HepG2 (cell line): Measurements from ENCODE around the gene DRAM1. TPM values are rescaled to one million over a fixed set of nuclear protein-coding genes. Genes with fewer than 3 reads are reported as not detected.

Experiments
- ATAC-seq: fragments of 200-7000 bp; cut with Tn5 transposase; 3 replicates; pipeline ENCODE4 v1.9.1; 2020; ENCODE audit warnings: mild to moderate bottlenecking, moderate library complexity
- BruUV-seq: library from RNA; stranded (reverse); fragments of 400-500 nt; replicated peaks from 2 replicates; lab custom pipeline; 2021; lab: Mats Ljungman, UMichigan
- CTCF ChIA-PET: fragments of 300-600 bp; formaldehyde crosslinking; extraction: SDS; loops from one replicate; lab custom pipeline; 2021; ENCODE audit warnings: low total read pairs, inconsistent platforms, low intra/inter-chr PET ratio; lab: Yijun Ruan, JAX
- POLR2A ChIA-PET: fragments of 350-600 bp; sonication (Branson Sonifier 250); formaldehyde crosslinking; loops from one replicate; lab custom pipeline; 2020; ENCODE audit warnings: antibody characterized with exemption, inconsistent platforms; lab: Yijun Ruan, JAX
- DNase-seq: peaks from one replicate; pipeline ENCODE4 v3.0.0-alpha.2; 2015; ENCODE audit warnings: low spot score
- FAIRE-seq: peaks from 3 replicates; lab custom pipeline; 2011; peaks lifted over from hg19 to GRCh38; lab: Jason Lieb, UNC
- H2AFZ ChIP-seq: one replicate; pipeline ENCODE4 v1.6.1; 2011; ENCODE audit warnings: low read length, inconsistent platforms
- H3K27ac ChIP-seq: fragments of 300-600 bp; 3 replicates; pipeline ENCODE4 v1.8.0; 2011; ENCODE audit warnings: mixed run types, mild to moderate bottlenecking, mixed read lengths, low read length, inconsistent platforms; ENCODE audit not compliant: insufficient read depth; ENCODE audit errors: extremely low read length
- H3K27me3 ChIP-seq, 2 experiments: fragments of 200-600 bp in 1 of 2; 2 replicates in 1 of 2; 3 replicates in 1 of 2; pipeline versions ENCODE4 v1.6.0 to v1.8.0; 2011; ENCODE audit warnings: low read length in 2 of 2, mild to moderate bottlenecking in 2 of 2, moderate library complexity in 2 of 2, inconsistent platforms in 1 of 2; ENCODE audit not compliant: insufficient read depth in 2 of 2, control insufficient read depth in 1 of 2
- H3K36me3 ChIP-seq, 2 experiments: fragments of 200-600 bp in 1 of 2; replicated peaks in 1 of 2; 2 replicates in 1 of 2; 3 replicates in 1 of 2; pipeline versions ENCODE4 v1.5.1 to v1.8.0; 2011; ENCODE audit warnings: low read length in 2 of 2, inconsistent platforms in 1 of 2; ENCODE audit not compliant: insufficient read depth in 2 of 2, control insufficient read depth in 1 of 2
- H3K4me1 ChIP-seq: 2 replicates; pipeline ENCODE4 v1.5.1; 2012; ENCODE audit warnings: low read length, inconsistent platforms; ENCODE audit not compliant: insufficient read depth
- H3K4me2 ChIP-seq: 2 replicates; pipeline ENCODE4 v1.6.0; 2011; ENCODE audit warnings: low read depth, low read length, inconsistent platforms
- H3K4me3 ChIP-seq, 3 experiments: fragments of 200-600 bp in 1 of 3; sonication (generic), shearing (Covaris generic) in 1 of 3; replicated peaks in 1 of 3; 2 replicates each; pipeline ENCODE4 v1.5.1; 2011 to 2016; ENCODE audit warnings: low read length in 3 of 3, inconsistent platforms in 2 of 3, low read depth in 2 of 3, mild to moderate bottlenecking in 2 of 3, control low read depth in 1 of 3, mixed read lengths in 1 of 3; ENCODE audit not compliant: insufficient read depth in 1 of 3
- H3K79me2 ChIP-seq: one replicate; pipeline ENCODE4 v1.6.1; 2011; ENCODE audit warnings: low read length, inconsistent platforms; ENCODE audit not compliant: insufficient read depth
- H3K9ac ChIP-seq: 2 replicates; pipeline ENCODE4 v1.6.0; 2011; ENCODE audit warnings: mild to moderate bottlenecking, low read depth, low read length, inconsistent platforms; ENCODE audit not compliant: insufficient read depth
- H3K9me3 ChIP-seq: 2 replicates; pipeline ENCODE4 v1.5.1; 2012; ENCODE audit warnings: mild to moderate bottlenecking, low read length
- H4K20me1 ChIP-seq: 2 replicates; pipeline ENCODE4 v1.6.0; 2011; ENCODE audit warnings: inconsistent platforms, mild to moderate bottlenecking, low read length, moderate library complexity; ENCODE audit not compliant: insufficient read depth
- AGO2 ChIP-seq: fragments of 200-400 bp; formaldehyde crosslinking; optimal IDR thresholded peaks from 2 replicates; pipeline ENCODE3; 2017; ENCODE audit warnings: mild to moderate bottlenecking, low read depth, low read length, moderate library complexity
- MBNL3 ChIP-seq: fragments of 250-450 bp; sonication (Bioruptor Pico); conservative IDR thresholded peaks from 2 replicates; pipeline ENCODE4 v1.8.0; 2022; ENCODE audit warnings: mild to moderate bottlenecking, inconsistent platforms
- NPAS2 ChIP-seq: sonication (generic); formaldehyde crosslinking; IDR thresholded peaks from 2 replicates; pipeline ENCODE4 v1.8.0; 2022; ENCODE audit warnings: mild to moderate bottlenecking, missing genetic modification reagents, borderline replicate concordance
- RAD21 ChIP-seq: fragments of 450-650 bp; formaldehyde crosslinking; IDR thresholded peaks from 2 replicates; pipeline ENCODE4 v1.5.0; 2020; ENCODE audit warnings: mild to moderate bottlenecking
- SMC3 ChIP-seq: IDR thresholded peaks from 2 replicates; pipeline ENCODE4 v1.6.1; 2011; ENCODE audit warnings: low read length, improper control_type of control experiment
- YEATS2 ChIP-seq: sonication (generic); formaldehyde crosslinking; IDR thresholded peaks from 2 replicates; pipeline ENCODE4 v1.4.0; 2020; ENCODE audit warnings: missing genetic modification reagents, borderline replicate concordance
- ZNF441 ChIP-seq: sonication (generic); formaldehyde crosslinking; IDR thresholded peaks from 2 replicates; pipeline ENCODE4 v1.7.0; 2021; ENCODE audit warnings: missing genetic modification reagents, borderline replicate concordance
- WGBS: methylation state at CpG from one replicate; pipeline ENCODE4 v1.1.6; 2017; ENCODE audit warnings: low lambda C conversion rate; 5-methylcytosine and 5-hydroxymethylcytosine counted together
- in situ Hi-C: cut with HindIII; loops from 2 replicates; pipeline ENCODE4 v1.10.0; 2017; ENCODE audit warnings: low pct_unique_long_range_greater_than_20kb; ENCODE audit not compliant: extremely low pct_ligation_motif_present
- intact Hi-C: fragments of 100-400 bp; cut with micrococcal nuclease; formaldehyde crosslinking; loops from one replicate; pipeline ENCODE4 v1.10.0; 2022; ENCODE audit not compliant: unreplicated experiment
- polyA plus RNA-seq, 8 experiments: library from polyadenylated mRNA; depleted of rRNA in 3 of 8; stranded (reverse) in 7 of 8; unstranded in 1 of 8; fragments of >200 nt; fragmentation: Illumina TruSeq in 4 of 8; extraction: Trizol in 4 of 8; gene quantifications; 2 replicates each; pipeline versions ENCODE4 v1.2.1 to v1.2.3, GENCODE V29; 2011 to 2016; ENCODE audit warnings: low read depth in 4 of 8, missing spikeins in 1 of 8, mixed read lengths in 1 of 8; ENCODE audit not compliant: insufficient read depth in 1 of 8
- total RNA-seq, 5 experiments: library from RNA; depleted of rRNA; stranded (reverse); fragments of >200 nt; fragmentation: Illumina TruSeq; extraction: Trizol; gene quantifications; 2 replicates each; pipeline ENCODE4 v1.2.3, GENCODE V29; 2016; ENCODE audit warnings: low read depth in 1 of 5
- TF ChIP-seq, protein P1 (sequence below): sonication (generic); formaldehyde crosslinking; IDR thresholded peaks from 2 replicates; pipeline ENCODE4; 2020; ENCODE audit warnings: missing genetic modification reagents, mild to moderate bottlenecking, borderline replicate concordance
- TF ChIP-seq, protein P2 (sequence below): sonication (generic); formaldehyde crosslinking; IDR thresholded peaks from 2 replicates; pipeline ENCODE4 v1.4.0; 2020; ENCODE audit warnings: low read depth, mild to moderate bottlenecking, missing genetic modification reagents
- TF ChIP-seq, protein P3 (sequence below): sonication (generic); formaldehyde crosslinking; IDR thresholded peaks from 2 replicates; pipeline ENCODE4 v1.4.0; 2020; ENCODE audit warnings: missing genetic modification reagents
- TF ChIP-seq, protein P4 (sequence below): sonication (generic); formaldehyde crosslinking; IDR thresholded peaks from 2 replicates; pipeline ENCODE4 v1.4.0; 2020; ENCODE audit warnings: low read depth, missing genetic modification reagents
- TF ChIP-seq, protein P5 (sequence below): sonication (generic); formaldehyde crosslinking; IDR thresholded peaks from 2 replicates; pipeline ENCODE4 v1.8.1; 2022; ENCODE audit warnings: mild to moderate bottlenecking, missing genetic modification reagents

Gene DRAM1
- total and polyA plus RNA-seq, 2 of the 13 experiments (the other 11 are each of a cell fraction or from before 2014, with no cell fraction given), result 20.9 to 32.6 TPM

DNA sequence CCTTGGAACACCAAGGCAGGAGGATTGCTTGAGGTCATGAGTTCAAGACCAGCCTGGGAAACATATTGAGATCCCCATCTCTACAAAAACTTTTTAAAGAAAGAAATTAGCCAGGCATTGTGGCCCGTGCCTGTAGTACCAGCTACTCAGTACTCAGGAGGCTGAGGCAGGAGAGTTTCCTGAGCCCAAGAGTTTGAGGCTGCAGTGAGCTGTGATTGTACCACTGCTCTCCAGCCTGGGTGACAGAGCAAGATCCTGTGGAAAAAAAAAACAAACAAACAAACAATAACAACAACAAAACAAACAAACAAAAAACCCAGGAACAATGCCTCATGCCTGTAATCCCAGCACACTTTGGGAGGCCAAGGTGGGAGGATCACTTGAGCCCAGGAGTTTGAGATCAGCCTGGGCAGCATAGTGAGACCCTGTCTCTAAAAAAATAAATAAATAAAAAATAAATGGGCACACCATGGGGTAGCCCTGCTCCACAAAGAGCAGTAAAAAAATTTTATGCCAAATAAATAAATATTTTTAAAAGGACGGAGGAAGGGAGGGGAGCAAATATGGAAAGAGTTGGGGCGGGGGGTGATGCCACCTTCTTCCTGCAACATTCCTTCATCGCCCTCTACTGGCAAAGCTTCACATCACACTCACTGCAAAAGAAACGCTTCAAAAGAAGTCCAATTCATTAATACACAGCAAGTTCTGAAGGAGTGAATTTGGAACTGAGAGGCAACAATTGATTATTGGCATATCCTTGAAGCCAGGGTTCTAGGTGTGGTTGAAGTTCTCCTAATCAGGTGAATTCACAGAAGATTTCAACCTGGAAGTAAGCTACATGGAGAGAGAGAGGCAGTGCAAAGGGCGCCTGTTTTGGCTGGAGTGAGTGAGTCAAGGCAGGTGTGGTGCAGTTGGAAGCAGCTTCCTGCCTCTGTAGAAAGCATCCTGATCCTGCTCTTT is 37.8 kb upstream of the DRAM1 start:
- no peak overlapping the region for H3K27ac ChIP-seq
- ATAC-seq (peak; percentile 87), FAIRE-seq (peak; percentile 77), DNase-seq (peak; percentile 64)
- 24% methylated on average over 6 of the region's 6 CpGs for WGBS
- H3K4me3 ChIP-seq, result no peak overlapping the region
- no peaks in the 10 kb centered on the region for H3K9me3 ChIP-seq
- CTCF ChIA-PET, result interaction anchor here (0.7 to 1.9 kb wide), 4 partner anchors 64 to 425 kb away, joined by 3 to 23 read pairs (median 7); no protein-coding TSS in a partner anchor
- H3K36me3 ChIP-seq, result no peaks in the 10 kb centered on the region
- no peaks in the 10 kb centered on the region; a peak in 2 of 5 replicates for H3K27me3 ChIP-seq
- peaks cover 7% of the 10 kb centered on the region for H3K4me1 ChIP-seq
- H3K79me2 ChIP-seq, result no peaks in the 10 kb centered on the region
- intact Hi-C loops (loop anchor here (1.0 kb wide), 3 partner anchors 8 to 425 kb away; no protein-coding TSS in a partner anchor), in situ Hi-C loops (loop anchor here (5.0 to 10.0 kb wide), 2 partner anchors 67 to 425 kb away; no protein-coding TSS in a partner anchor)
- H2AFZ ChIP-seq, result no peak overlapping the region
- no peak overlapping the region for H3K9ac ChIP-seq
- H4K20me1 ChIP-seq, result no peaks in the 10 kb centered on the region
- peak overlapping the region; percentile 50 for H3K4me2 ChIP-seq
- POLR2A ChIA-PET, result no interaction called here
- BruUV-seq, result no TSS peak
- TF ChIP-seq YEATS2 (CRISPR knock-in tag) (no peak), AGO2 (no peak), NPAS2 (CRISPR knock-in tag) (no peak), MBNL3 (CRISPR knock-in tag) (no peak), SMC3 (peak; percentile 68), ZNF441 (no peak), RAD21 (CRISPR knock-in tag) (0 out of 2 replicates have a peak, but pooled peaks have one; percentile 15)
- TF ChIP-seq, protein P1, sequence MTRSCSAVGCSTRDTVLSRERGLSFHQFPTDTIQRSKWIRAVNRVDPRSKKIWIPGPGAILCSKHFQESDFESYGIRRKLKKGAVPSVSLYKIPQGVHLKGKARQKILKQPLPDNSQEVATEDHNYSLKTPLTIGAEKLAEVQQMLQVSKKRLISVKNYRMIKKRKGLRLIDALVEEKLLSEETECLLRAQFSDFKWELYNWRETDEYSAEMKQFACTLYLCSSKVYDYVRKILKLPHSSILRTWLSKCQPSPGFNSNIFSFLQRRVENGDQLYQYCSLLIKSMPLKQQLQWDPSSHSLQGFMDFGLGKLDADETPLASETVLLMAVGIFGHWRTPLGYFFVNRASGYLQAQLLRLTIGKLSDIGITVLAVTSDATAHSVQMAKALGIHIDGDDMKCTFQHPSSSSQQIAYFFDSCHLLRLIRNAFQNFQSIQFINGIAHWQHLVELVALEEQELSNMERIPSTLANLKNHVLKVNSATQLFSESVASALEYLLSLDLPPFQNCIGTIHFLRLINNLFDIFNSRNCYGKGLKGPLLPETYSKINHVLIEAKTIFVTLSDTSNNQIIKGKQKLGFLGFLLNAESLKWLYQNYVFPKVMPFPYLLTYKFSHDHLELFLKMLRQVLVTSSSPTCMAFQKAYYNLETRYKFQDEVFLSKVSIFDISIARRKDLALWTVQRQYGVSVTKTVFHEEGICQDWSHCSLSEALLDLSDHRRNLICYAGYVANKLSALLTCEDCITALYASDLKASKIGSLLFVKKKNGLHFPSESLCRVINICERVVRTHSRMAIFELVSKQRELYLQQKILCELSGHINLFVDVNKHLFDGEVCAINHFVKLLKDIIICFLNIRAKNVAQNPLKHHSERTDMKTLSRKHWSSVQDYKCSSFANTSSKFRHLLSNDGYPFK (CRISPR knock-in tag), result no peak
- TF ChIP-seq, protein P2, sequence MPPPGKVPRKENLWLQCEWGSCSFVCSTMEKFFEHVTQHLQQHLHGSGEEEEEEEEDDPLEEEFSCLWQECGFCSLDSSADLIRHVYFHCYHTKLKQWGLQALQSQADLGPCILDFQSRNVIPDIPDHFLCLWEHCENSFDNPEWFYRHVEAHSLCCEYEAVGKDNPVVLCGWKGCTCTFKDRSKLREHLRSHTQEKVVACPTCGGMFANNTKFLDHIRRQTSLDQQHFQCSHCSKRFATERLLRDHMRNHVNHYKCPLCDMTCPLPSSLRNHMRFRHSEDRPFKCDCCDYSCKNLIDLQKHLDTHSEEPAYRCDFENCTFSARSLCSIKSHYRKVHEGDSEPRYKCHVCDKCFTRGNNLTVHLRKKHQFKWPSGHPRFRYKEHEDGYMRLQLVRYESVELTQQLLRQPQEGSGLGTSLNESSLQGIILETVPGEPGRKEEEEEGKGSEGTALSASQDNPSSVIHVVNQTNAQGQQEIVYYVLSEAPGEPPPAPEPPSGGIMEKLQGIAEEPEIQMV (CRISPR knock-in tag), result no peak
- TF ChIP-seq, protein P3, sequence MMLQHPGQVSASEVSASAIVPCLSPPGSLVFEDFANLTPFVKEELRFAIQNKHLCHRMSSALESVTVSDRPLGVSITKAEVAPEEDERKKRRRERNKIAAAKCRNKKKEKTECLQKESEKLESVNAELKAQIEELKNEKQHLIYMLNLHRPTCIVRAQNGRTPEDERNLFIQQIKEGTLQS (CRISPR knock-in tag), result no peak
- TF ChIP-seq, protein P4, sequence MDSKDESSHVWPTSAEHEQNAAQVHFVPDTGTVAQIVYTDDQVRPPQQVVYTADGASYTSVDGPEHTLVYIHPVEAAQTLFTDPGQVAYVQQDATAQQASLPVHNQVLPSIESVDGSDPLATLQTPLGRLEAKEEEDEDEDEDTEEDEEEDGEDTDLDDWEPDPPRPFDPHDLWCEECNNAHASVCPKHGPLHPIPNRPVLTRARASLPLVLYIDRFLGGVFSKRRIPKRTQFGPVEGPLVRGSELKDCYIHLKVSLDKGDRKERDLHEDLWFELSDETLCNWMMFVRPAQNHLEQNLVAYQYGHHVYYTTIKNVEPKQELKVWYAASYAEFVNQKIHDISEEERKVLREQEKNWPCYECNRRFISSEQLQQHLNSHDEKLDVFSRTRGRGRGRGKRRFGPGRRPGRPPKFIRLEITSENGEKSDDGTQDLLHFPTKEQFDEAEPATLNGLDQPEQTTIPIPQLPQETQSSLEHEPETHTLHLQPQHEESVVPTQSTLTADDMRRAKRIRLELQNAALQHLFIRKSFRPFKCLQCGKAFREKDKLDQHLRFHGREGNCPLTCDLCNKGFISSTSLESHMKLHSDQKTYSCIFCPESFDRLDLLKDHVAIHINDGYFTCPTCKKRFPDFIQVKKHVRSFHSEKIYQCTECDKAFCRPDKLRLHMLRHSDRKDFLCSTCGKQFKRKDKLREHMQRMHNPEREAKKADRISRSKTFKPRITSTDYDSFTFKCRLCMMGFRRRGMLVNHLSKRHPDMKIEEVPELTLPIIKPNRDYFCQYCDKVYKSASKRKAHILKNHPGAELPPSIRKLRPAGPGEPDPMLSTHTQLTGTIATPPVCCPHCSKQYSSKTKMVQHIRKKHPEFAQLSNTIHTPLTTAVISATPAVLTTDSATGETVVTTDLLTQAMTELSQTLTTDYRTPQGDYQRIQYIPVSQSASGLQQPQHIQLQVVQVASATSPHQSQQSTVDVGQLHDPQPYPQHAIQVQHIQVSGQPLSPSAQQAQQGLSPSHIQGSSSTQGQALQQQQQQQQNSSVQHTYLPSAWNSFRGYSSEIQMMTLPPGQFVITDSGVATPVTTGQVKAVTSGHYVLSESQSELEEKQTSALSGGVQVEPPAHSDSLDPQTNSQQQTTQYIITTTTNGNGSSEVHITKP, result no peak
- TF ChIP-seq, protein P5, sequence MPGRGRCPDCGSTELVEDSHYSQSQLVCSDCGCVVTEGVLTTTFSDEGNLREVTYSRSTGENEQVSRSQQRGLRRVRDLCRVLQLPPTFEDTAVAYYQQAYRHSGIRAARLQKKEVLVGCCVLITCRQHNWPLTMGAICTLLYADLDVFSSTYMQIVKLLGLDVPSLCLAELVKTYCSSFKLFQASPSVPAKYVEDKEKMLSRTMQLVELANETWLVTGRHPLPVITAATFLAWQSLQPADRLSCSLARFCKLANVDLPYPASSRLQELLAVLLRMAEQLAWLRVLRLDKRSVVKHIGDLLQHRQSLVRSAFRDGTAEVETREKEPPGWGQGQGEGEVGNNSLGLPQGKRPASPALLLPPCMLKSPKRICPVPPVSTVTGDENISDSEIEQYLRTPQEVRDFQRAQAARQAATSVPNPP (CRISPR knock-in tag), result no peak
